Measurements from ENCODE around the gene ARMC10.
"Not testable (repeated sequence)": the region's sequence is repeated elsewhere in the genome, so short reads cannot be mapped to it uniquely, and the experiment has no call there.

The ARMC10 gene

DNA sequence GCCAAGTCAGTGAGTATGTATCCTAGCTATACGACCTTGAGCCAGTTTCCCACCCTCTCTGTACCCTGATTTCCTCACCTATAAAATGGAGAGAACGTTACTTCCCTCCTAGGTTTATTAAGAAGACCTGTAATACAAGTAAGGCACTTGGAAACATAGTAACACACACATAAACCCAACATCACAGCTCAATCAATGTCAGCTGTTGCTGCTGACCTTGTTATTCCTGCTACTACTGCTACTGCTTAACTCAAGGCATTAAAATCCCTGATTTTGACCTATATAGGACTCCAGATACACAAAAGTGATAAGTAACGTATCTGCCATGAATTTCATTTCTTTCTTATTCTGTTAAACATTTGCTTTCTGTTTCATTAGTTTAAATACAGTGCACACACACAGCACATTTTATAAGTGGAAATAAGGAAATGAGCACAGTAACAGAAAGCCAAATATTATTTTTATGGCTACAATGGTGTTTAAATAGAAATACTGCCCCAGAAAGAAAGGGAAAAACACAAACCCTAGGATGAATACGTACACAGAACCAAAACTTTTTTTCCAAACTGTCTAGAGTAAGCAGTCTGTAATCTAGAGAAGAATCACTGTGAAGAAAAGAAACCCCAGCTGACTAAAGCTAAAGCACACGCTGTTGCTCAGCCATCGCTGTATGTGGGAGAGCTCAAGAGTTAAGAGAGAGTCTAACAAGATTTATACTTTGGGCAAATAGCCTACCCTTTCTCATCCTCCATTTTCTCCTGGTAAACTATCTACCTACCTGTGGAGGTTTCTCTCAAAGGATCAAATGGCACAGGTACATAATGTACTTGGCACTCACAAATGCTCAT lies 55.0 kb downstream of the ARMC10 start:
- DNase-seq: no peak

DNA sequence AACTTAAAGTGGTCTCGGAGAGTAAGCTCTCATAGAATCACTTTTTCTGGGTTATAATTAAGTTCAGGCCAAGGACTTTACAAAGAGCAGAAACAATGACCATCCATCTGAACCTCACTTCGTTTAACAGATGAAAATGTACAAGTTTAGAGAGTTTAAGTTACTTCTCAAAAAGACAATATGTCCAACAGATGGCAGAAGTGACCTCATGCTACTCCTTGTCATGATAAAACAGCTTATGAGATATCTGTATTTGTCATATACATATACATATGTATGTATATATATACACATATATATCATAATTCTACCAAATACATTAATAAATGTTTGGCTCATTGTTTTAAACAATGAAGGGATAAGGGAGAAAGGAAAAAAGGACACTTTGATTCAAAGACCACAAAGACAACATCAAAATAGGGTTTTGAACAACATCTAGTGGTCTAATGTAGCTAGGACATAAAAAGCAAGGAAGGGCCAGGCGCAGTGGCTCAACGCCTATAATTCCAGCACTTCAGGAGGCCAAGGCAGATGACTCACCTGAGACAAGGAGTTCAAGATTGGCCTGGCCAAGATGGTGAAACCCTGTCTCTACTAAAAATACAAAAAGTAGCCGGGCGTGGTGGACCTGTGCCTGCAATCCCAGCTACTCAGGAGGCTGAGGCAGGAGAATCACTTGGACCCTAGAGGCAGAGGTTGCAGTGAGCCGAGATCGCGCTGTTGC lies 56.1 kb downstream of the ARMC10 start:
- DNase-seq: no peak

DNA sequence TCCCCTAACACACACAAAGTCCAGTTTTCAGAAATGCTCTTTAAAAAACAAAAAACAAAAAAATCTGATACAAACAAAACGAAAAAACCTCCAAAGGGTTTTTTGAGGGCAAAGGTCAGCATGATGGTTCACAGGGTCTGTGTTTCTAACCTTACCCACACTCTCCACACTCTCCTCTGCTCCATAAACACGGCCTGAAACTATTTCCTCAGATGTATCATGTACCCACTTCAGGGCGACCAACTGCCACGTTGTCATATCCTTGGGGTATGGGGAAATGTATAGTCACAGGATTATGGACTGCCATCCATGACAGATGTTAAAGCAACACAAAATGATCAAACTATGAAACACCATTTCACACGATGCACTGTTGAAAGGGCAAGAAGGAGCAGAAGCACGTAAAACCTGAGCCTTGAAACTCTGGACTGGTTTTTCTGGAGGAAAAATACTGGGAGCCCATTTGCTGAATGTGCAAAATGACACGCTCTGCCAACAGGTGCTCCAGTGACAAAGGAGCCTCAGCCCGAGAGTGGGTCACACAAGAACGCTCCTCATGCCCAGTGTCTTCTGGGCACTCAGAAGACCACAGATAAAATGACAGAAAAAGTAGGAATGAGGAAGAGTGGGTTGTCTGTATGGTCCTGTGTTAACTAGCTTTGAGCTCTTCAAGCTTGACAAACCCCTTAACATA lies 58.2 kb downstream of the ARMC10 start:
- DNase-seq: no peak

DNA sequence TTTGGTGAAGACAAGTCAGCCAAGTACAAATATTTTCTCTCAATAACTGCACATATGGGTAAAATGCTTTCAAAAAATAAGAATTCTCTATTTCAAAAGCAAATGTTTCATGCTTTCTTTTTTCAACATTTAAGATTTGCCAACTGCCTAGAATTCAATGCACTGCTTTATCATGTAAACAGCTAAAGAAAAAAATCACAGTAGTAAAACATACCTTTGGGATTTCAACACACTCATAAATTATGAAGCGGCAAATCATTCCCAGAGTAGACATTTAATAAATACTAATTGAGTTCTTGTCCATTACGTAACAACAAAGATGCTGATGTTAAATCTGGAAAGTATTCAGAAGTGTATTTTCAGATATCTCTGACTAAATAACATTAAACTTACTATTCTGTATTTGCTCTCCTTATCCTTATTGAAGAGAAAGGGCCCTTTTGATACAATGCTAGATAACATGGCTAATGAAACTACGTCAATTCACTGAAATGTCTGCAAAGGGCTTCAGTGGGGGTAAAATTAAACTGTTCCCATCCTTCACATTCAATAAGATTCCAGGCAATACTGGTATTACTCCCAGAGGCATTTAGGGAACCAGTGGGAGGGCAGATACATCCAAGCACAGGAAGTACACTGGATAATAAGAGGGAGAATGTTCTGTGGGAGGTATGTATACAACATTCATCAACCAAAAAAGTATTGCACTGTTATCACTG lies 60.1 kb downstream of the ARMC10 start:
- DNase-seq: no peak

DNA sequence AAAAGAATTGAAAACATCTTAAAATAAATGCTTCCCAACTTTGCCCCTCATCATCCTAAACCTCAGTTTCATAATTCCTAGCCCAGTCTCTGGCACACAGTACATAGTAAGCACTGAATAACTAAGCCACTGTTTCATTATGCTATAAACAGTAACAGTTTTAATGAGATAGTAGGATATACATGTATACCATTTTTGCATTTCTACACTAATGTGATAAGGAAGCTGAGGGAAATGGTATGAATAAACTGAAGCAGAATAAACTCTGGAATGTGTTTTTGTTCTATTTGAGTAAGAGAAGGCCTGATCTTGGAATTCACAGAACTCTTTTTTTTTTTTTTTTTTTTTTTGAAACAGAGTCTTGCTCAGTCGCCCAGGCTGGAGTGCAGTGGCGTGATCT lies 65.1 kb downstream of the ARMC10 start:
- DNase-seq: no peak

DNA sequence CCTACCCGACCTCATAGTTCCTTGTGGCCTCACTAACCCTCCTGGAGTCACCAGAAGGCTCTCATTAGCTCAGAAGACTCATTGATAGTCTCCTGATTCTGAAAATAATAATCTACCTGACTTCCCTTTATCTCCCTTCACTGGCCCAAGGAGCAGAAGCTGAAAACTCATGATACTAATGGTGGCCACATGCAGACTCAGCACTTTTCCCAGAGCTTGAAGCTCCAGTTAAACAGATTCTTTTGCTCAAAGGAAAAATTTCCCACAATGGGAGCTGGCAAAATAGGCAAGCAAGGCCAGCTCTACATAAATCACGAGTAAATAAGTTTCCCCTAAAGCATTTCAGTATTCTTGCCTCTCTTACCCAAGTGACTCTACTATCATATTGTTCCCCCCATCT lies 65.7 kb downstream of the ARMC10 start:
- no peak for DNase-seq

DNA sequence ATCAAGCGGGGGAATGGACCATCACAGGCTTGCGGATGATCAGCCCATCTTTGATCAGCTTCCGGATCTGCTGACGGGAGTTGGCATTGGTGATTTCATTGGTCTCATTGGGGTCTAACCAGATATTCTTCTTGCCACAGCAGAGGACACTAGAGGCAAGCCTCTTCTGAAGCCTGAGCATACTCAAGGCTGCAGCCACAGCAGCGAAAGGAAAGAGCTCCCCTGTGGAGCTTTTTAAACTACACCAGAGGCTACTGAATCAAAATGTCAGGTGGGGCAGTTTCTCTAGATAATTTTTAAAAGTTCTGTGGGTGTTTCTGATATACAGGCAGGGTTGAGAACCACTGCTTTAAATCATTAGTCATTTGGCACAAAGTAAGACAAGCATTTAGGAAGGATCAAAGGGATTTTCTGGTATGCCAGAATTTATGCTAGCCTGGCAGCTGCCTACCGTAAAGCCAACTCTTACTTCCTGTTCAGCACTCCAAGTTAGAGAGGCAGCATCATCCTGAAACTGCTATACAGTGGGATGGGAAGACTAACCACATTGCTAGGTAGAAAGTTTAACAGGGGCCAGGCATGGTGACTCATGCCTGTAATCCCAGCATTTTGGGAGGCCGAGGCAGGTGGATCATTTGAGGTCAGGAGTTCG lies 66.9 kb downstream of the ARMC10 start:
- DNase-seq: no peak

DNA sequence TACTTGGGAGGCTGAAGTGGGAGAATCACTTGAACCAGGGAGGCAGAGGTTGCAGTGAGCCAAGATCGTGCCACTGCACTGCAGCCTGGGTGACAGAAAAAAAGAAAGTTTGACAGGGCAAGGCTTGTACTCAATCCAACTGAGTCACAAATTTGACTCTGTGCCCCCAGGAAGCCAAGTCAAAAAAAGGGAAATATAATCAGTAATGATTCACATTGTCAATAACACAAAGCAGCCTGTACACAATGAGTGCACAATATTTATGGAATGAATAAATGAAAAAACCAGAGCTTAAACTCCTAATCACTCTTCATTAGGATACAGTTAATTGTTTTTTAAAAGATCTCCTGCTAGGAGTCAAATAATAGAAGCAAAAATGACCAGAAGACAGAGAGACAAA lies 67.6 kb downstream of the ARMC10 start:
- DNase-seq: no peak

DNA sequence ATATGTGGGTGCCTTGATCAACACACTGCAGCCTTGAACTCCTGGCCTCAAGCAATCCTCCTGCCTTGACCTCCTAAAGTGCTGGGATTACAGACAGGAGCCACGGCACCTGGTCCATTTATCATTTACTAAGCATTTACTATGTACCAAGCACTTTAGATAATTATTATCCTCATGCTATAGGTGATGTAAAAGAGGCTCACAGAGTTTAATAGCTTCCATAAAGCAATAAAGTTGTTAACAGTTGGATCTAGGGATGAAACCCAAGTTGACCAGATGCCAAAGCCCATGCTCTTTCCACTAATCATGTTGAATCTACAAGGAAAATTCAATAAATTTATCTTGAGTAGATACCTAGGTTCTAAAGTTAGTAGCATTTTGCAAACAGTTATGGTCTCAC lies 68.9 kb downstream of the ARMC10 start:
- DNase-seq: no peak

DNA sequence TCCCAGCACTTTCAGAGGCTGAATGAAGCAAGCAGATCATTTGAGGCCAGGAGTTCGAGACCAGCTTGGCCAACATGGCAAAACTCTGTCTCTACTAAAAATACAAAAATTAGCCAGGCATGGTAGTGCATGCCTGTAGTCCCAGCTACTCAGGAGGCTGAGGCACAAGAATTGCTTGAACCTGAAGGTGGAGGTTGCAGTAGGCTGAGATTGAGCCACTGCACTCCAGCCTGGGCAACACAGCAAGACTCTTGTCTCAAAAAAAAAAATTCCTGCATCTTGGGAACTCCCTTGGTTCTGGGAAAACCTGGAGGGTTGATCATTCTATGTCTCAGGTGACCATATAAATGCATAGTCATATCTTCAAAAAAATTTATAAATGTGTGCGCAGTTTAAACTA lies 69.8 kb downstream of the ARMC10 start:
- DNase-seq: not testable (repeated sequence)

DNA sequence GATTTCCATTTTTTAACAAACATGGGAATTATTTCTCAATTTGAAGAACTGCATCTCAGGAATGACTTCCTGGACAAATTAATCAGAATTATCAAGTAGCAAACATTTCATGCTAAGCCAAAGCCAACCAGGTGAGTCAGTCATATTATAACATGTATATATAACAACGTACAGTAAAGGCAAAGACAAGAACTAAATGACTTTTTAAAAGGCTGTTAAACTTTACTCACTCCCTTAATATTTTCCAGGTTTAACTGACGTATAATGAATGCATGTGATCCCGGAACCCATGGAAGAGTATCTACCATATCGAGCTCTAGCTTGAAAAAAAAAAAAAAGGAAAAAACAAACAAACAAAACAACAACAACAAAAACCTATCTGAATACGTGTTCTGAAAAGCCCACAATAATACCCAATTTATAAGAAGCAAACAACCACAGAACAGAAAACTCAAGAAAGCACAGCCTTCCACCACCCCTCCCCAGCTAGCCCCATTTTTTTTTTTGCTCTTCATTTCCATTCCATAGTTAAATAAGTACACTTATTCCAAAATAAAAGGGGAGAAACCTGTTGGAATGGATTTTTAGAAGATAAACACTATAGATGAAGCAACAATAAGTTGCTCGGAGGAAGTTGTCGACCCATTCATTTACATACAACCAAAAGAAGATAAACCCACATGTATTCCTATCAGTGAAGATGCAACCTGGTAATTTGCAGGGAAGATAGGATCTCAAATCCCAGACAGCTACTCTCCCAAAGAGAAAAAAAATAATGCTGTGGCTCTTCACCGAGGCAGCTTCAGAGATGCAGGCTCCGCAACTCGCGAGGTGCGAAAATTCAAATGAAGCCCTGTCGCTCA lies 73.4 kb downstream of the ARMC10 start:
- DNase-seq: no peak

Measured in CD4-positive, alpha-beta T cell treated with Interleukin-10 for 1 hour (primary cell).